HS-27A (cell line): Measurements from ENCODE around the gene ZC3H6.
"Not testable (repeated sequence)": the region's sequence is repeated elsewhere in the genome, so short reads cannot be mapped to it uniquely, and the experiment has no call there.

Experiments
- DNase-seq: peaks from one replicate; pipeline ENCODE4 v3.0.0-alpha.2; 2012; ENCODE audit warnings: low read depth, missing footprints

Gene ZC3H6

DNA sequence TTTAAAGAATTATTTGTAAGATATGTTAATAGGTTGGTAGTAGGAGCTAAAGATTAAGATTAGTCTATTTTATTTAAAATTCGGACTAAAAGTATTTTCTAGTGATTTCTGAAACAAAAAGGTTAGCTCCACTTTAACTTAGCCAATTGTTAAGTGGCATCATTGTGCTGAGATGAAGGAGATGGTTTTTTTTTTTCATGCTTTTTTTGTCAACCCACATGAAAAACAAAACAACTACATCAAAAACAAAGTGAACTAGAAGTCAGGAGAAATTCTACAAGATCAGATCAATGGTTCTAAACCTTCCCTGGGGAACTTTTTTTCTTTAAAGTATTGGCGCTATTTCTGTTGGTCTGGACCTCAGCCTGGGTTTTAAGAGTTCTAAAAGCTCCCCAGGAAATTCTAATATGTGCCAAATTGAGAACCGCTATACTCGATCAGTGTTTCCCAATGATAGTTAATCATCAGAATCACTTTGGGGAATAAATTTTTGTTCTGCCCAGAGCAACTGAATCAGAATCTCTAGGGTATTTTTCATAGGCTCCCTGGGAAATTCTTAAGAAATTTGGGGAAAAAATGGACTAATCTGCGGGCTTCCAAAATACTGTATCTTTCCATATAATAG, 2.3 kb downstream of the ZC3H6 start:
- DNase-seq, result no peak

GRCh38 chr2:112282066-112282465, 6.7 kb downstream of the ZC3H6 start:
- not testable (repeated sequence) for DNase-seq

DNA sequence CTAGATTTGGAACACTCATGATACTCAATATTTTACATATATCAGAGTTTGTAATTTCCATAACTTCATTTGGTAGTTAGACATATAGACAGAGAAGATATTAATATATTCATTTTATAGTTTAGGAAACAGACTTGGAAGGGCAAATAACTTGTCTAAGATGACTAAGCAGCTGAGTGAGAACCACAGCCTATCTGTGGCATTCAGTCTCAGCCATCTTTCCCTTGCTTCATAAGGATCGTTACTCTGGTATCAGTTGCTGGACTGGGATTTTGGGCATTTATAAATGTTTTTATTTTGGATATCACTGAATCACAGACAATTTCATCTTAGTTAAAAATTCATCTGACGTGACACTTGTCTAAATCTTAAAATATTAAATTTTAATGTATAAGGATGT, 8.1 kb downstream of the ZC3H6 start:
- DNase-seq, result not testable (repeated sequence)

GRCh38 chr2:112290088-112290487, 14.7 kb downstream of the ZC3H6 start:
- no peak for DNase-seq

- DNase-seq, result no peak
These were observed 15.3 kb downstream of the ZC3H6 start for GRCh38 chr2:112290648-112291047.

DNA sequence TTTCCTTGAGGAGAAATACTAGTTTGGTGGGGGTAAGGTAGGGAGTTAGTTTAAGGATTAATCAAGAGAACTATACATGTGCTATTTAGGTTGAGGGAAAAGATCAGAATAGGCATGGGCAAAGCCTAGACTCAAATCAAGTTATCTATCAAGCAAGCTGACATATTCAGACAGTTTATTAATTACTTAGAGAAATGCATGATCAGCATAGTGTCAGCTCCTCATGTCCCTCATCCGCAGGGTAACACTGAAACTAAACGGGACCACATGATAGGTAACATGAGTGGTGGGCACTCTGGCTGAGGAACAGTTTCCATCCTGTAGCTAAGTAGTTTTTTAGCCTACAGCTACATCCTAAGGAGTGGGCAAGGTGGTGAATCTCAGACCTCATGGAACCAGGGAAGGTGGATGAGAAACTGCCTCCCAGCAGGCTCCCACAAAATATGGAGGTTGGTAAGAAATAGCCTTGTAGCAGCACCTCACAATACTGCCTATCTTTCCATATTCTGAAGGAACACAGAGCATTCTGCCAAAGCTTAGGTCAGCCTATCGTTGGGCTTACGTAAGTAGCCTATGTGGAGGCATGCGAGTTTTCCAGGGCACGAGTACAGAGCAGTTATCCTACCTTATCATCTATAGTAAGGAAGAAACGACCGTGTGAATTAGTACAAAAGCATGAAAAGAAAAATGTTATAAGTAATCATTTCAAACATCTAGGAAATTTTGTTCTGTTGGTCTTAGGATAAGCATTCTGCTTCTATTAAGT, 18.4 kb downstream of the ZC3H6 start:
- no peak for DNase-seq

- DNase-seq, result no peak
These were observed 20.1 kb downstream of the ZC3H6 start for GRCh38 chr2:112295407-112296078.

- no peak for DNase-seq
These were observed 21.0 kb downstream of the ZC3H6 start for GRCh38 chr2:112296407-112296806.

DNA sequence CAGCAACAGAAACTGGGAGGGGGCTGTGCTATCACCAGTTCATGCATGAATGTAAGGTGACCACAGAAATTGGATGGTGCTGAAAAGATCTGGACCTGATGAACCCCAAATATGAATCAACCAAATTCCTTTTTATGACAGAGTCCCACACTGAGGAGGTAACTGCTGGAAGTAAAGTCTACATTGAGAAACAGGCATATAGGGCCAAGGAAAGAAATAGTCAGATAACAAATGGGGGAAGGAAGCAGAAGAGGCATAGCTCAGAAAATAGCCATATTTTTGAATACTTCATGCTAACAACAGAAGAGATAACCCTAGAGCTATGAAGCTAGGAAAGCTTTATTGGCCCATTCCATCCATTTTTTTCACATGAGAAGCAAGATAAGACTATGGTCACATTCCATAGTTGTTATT, 25.8 kb downstream of the ZC3H6 start:
- DNase-seq, result peak; percentile 99

DNA sequence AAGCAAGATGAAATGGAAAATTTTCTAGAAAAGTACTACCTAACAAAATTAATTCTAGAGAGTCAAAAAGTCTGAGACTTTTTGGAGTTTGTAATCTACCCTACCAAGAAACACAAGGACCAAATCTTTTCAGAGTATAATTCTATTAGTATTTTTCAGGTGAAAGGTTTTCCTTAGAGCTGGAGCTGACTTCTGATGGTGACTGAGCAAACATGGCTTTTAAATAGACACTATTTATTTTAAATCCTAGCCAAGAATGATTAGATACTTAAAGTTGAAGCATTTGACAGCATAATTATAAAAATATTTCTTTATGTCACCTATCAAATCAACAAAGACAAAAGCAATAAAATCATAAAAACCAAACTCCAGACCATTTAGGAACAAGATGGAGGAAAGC, 26.6 kb downstream of the ZC3H6 start:
- no peak for DNase-seq

DNA sequence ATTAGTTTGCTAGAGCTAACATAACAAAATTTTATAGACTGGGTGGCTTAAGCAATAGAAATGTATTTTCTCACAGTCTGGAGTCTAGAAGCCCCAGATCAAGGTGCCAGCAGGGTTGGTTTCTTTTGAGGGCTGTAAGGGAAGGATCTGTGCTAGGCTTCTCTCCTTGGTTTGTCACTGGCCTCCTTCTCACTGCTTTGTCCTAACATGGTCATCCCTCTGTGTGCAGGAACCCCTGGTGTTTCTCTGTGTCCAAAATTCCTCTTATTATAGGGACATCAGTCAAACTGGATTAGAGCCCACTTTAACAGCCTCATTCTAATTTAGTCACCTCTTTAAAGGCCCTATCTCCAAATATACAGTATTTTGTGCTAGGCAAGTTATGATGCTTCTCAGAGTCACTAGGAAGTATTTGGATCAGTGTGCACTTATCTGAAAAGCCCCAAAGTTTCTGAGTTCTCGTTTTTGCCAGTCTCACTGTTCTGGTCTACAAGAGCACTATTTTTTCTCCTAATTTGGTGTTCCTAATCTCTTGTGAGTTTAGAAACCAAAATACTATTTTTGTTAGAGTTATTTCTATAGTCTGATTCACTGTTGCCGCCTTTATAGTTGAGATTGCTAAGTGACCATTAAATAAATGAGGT, 29.0 kb downstream of the ZC3H6 start:
- DNase-seq, result no peak

GRCh38 chr2:112305132-112305531, 29.7 kb downstream of the ZC3H6 start:
- no peak for DNase-seq

- DNase-seq, result no peak
These were observed 35.5 kb downstream of the ZC3H6 start for GRCh38 chr2:112310906-112311305.

DNA sequence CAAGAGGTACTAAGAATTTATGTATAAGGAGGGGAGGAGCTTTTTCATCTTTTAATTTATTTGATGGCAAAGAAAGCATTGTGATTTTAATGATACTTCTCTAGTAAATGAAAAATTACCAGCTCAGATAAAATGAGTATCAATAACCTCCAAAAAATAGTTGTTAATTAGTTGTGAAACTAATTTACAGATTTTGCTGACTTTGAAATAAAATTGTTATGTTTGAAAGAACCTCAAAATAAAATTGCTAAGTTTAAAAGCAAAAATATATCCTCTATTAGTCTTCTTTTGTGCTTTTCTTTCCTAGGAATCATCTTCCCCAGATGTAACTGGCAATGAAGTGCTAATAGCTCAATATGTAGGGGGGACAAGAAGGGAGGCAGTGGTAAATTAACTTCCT, 36.5 kb downstream of the ZC3H6 start:
- DNase-seq, result no peak

GRCh38 chr2:112312821-112313220, 37.4 kb downstream of the ZC3H6 start:
- no peak for DNase-seq

- no peak for DNase-seq
These were observed 39.5 kb downstream of the ZC3H6 start for GRCh38 chr2:112314856-112315255.

- DNase-seq, result no peak
These were observed 42.1 kb downstream of the ZC3H6 start for GRCh38 chr2:112317303-112318158.

DNA sequence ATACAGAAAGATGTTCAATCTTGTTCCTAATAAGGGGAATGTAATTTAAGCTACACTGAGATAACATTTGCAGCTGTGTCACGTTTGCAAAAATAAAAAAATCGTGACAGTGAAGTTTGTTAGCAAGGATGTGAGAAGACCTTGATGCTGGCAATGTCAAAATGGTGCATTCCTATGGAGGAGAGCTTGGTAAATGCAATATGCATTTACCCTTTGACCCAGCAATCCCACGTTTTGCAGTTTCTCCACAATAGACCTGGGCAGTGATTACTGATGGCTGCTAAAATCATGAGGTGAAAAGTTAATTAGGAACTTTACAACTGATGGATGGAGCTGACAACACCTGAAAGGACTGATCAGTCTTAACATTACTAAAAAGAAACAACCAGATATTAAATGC, 43.1 kb downstream of the ZC3H6 start:
- no peak for DNase-seq

DNA sequence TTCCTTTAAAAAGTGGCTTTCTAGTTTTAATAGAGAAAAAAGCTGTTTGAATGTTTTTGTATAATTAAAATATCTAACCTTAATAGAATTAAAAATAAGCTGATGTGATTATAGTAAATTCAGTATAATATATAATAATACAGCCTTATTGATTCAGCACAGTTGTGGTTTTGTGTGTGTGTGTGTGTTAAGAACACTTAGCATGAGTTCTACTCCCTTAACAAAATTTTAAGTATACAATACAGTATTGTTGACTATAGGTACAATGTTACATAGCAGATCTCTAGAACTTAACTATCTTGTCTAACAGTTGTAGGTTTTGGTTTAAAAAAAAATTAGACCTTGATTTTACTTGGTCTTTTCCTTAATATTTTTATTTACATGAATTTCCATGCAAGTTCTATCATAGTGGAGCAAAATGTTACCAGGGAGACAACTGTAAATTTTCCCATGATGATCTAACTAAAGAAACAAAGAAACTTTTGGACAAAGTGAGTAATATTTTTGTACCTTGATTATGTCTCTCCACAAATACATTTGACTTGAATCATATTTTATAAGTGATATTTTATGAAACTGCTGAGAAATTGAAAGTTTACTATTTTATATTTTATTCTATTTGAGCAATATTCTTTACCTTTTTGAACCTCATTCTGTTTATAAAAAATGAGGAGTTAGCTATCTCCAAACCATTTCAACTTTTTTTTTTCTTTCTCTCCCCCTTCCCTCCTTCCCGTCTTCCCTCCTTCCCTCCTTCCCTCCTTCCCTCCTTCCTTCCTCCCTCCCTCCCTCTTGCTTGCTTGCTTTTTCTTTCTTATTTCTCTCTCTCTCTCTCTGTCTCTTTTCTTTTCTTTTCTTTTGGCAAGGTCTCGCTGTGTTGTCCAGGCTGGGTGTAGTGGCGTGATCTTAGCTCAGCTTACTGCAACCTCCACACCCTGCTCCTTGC, 46.3 kb downstream of the ZC3H6 start:
- DNase-seq, result no peak

DNA sequence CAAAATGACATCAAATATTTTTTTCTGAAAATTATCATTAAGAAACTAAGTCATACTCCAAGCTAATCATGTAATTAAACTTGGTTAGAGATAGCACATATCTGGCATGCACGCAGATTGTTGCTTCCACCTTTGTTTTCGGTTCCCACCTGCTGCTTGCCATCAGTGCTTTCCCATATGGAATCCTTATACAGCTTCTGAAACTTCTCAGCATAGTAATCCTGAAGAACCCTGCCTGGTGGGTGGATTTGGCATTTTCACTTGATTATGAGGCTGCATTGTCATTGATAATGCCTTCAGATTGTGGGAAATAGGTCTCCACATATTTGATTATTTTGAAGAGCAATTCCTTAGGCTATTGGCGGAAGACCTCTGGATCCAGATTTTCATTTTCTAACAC, 47.5 kb downstream of the ZC3H6 start:
- DNase-seq, result no peak
